ENCODE results near the gene ZNF486. TPM values are rescaled to one million over a fixed set of nuclear protein-coding genes. Genes with fewer than 3 reads are reported as not detected.

The ZNF486 gene
- total RNA-seq, 2 experiments from 2014 or later = 3.7 to 4.7 TPM

Other genes with a start within 250 kb of the ZNF486 start
- 10 to 100 TPM; 13.3 to 16.0 TPM for gene ZNF682, start 127.7 kb upstream of the ZNF486 start, total RNA-seq
- 1 to 10 TPM; 1.9 to 2.2 TPM for gene ZNF90, start 89.2 kb upstream of the ZNF486 start, total RNA-seq